GM19372 (cell line): ENCODE measurements around the gene TRABD.

Experiments
- ATAC-seq: cut with Tn5 transposase; IDR thresholded peaks from one replicate; pipeline ENCODE4 v1.9.1; 2021; ENCODE audit warnings: mild to moderate bottlenecking, low read depth, moderate library complexity; ENCODE audit not compliant: unreplicated experiment

TRABD gene

GRCh38 chr22:50173311-50173982, 12.3 kb upstream of the TRABD start:
- ATAC-seq, result no peak

- no peak for ATAC-seq
Measured at GRCh38 chr22:50173983-50174355, 11.7 kb upstream of the TRABD start.

DNA sequence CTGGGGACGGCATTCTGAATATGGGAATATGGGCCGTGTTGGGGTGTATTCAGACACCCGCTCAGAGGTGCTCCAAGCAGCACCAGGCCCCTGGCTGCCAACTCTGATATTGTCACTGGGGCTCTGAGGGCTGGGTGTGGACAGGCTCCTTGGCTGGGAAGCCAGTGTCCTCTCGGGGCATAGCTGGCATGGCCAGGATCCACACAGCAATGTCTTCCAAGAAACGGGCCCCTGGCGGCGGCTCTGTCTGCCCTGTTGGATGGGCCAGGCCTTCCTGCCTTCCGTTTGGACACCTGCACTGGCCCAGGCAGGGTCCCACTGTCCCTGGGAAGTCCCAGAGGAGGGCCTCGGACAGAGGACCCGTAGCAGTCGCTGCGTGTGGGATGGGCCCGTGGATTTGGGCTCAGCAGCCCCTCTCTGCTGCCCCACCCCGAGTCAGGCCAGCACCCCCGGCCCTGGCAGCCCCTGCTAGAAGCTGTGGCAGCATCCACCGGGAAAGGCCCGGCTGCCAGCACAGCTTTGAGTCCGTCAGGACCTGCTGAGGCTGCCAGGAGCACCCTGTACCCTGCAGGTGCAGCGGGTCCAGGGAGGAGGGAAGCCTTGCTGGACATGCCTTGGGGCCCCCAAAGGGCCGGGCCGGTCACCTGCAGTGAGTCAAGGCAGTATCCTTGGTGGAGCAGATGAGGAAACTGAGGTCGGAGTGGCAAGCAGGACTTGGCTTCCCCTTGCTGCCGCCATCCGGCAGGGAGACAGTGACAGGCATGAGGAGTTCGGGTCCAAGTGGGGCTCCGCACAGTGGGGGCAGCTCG, 11.1 kb upstream of the TRABD start:
- no peak for ATAC-seq

GRCh38 chr22:50175191-50175461, 10.6 kb upstream of the TRABD start:
- no peak for ATAC-seq

DNA sequence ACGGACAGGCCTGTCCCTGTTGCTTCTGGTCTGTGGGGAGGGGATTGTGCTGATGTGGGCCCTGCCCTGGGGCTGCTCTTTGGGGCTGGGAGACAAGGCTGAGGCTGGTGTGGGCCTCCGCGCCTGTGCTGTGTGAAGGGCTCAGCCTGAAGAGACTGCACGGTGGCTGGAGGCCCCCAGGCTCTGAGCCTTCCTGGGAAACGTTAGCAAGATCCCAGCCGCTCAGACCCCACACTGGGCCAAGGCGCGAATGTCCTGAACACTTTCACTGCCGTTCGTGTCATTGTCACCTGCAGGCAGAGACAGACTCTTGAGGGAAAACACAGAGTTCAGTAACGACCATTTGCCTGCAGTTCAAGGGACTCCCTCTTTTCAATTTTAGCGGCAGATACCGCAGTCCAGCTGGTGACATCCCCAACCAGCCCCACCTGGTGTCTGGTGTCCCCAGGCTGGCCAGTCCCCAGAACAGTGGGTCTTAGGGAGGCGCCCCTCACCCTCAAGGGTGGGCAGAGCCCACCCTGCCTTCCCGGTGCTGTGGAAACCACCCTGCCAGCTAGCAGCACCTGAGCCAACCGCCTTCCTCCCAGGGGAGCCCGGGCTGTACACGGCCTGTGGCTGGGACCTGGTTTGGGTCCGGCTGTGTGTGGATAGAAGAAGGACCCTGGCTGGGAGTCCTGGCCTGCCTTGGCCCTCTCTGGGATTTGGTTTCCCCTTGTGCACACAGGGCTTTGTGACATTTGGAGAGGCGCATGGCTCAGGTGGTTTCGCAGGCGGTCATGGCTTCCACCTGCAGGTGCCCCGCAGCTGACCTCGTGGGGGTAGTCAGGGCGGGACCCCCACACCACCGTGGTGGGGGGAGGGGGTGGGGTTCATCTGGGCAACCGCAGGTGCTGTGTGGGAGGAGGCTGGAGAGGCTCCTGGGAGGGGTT, 9.5 kb upstream of the TRABD start:
- ATAC-seq, result no peak

- ATAC-seq, result no peak
Measured at GRCh38 chr22:50176850-50177536, 8.7 kb upstream of the TRABD start.

DNA sequence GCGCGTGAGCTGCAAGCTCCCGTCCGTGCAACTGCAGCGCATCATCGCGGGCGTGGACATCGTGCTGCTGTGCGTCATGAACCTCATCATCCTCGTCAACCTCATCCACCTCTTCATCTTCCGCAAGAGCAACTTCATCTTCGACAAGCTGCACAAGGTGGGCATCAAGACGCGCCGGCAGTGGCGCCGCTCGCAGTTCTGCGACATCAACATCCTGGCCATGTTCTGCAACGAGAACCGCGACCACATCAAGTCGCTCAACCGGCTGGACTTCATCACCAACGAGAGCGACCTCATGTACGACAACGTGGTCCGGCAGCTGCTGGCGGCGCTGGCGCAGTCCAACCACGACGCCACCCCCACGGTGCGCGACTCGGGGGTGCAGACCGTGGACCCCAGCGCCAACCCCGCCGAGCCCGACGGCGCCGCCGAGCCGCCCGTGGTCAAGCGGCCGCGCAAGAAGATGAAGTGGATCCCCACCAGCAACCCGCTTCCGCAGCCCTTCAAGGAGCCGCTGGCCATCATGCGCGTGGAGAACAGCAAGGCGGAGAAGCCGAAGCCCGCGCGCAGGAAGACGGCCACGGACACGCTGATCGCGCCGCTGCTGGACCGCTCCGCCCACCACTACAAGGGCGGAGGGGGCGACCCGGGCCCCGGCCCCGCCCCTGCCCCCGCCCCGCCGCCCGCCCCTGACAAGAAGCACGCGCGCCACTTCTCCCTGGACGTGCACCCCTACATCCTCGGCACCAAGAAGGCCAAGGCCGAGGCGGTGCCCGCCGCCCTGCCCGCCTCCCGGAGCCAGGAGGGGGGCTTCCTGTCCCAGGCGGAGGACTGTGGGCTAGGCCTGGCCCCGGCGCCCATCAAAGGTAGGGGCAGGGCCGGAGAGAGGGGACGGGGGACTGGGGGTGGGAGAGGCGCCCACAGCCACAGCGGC, 7.9 kb upstream of the TRABD start:
- ATAC-seq, result no peak

GRCh38 chr22:50178471-50178864, 7.2 kb upstream of the TRABD start:
- no peak for ATAC-seq

DNA sequence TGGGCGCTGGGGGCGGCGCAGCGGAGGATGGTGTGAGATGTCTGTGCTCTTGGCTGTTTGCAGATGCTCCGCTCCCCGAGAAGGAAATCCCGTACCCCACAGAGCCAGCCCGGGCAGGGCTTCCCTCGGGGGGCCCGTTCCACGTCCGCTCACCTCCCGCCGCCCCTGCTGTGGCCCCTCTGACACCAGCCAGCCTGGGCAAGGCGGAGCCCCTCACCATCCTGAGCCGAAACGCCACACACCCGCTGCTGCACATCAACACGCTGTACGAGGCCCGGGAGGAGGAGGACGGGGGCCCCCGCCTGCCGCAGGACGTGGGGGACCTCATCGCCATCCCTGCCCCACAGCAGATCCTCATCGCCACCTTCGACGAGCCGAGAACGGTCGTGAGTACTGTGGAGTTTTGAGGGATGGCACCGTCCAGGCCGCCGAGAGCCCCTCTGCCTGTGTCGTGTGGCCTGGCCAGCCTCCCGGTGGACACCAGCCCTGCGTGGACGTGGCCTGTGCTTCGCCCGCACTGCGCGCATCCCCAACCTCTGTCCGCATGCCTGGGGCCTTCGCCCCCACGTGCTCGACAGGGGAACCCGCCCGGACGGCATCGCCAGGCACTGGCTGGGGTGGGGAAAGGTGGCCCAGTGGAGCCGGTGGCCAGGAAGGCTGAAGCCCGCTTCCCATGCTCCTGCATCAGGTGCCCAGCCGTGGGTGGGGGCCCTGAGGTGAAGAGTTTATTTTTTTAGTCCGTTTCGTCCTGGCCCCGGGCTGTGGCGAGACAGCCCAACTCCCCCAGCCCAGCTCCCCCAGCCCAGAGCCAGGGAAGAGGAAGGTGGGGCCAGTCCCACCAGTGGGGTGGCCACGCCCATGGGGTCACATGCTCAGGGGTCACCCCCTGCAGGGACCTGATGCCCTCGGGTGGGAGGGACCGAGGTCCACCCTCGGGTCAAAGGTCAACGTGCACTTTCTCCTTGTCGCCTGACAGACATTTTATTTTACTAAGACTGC, 6.5 kb upstream of the TRABD start:
- ATAC-seq, result no peak

DNA sequence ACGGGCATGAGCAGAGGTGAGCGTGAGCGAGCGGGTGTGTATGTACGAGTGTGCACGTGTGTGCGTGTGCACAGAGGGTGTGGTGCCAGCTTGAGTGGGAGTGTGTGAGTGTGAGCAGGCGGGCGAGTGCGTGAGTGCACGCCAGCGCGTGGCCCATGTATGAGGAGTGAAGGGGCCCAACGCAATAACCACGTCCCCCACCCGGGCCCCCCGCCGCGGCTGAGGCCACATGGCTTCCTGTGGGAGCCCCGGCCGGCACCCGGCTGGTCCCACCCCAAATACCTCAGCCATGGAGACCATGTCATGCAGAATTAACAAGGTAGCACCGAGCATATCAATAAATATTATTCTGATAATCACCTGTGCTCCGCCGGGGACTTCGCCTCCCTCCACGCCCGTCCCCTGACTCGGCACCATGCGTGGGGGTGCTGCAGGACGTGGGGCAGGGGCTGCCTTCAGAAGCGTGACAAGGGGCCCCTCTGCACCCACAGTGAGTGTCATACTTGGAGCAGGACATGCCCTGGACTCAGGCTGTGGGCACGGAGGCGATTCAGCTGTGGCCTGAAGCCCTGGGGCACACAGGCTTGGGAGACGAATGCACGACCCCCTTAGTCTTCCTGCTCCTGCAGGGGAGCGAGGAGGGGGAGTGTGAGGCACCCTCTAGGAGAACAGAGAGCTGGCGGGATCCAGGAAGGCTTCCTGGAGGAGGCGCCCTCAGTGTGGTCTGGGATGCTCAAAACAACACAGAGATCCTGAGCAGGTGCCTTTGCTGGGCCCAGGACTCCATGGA, 5.6 kb upstream of the TRABD start:
- no peak for ATAC-seq

- no peak for ATAC-seq
Measured at GRCh38 chr22:50180727-50181521, 4.8 kb upstream of the TRABD start.

- no peak for ATAC-seq
Measured at GRCh38 chr22:50182176-50183081, 3.3 kb upstream of the TRABD start.

DNA sequence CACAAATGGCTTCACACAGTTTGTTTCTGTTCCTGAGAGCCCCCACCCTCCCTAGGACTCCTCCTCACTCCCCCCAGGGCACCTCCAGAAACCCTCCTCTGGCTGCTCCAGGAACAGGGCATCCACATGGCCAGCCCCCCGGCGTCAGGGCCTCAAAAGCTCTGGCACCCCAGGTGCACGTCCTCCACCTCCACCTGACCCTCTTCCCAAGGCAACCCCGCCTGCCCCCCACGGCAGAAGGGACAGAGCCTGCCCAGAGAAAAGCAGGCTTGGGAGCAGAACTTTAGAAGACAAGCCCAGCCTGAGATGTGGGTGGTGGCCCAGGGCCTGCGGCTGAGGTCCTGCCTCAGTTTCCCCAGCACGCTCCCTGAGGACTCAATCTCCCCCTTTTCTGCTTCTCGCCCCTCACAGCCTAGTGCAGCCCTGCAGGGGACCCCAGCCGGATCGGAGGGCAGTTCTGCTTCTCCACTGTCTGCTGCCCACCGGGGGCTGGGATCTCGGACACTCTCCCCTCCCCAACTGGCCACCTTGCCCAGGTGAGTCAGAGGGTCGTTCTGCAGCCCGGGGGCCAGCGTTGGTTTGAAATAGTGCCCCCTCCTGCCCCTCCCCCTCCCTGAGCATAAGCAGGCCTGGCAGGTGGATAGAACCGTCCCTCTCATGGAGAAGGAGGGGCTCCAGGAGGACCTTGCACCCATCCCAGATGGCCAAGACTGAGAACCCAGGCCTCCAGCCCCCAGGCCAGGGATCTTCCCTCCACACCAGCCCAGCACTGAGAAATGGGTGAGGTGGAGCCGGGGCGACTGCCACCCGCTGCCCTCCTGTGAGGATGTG, 2.4 kb upstream of the TRABD start:
- ATAC-seq, result no peak

GRCh38 chr22:50184004-50184901, 1.5 kb upstream of the TRABD start:
- no peak for ATAC-seq
